Kidney glomerular epithelial cell (primary cell): Measurements from ENCODE around the gene CHIT1.

ENCODE experiments used
- DNase-seq: peaks from one replicate; lab custom pipeline; 2025; lab: John Stamatoyannopoulos, UW

The CHIT1 gene

DNA sequence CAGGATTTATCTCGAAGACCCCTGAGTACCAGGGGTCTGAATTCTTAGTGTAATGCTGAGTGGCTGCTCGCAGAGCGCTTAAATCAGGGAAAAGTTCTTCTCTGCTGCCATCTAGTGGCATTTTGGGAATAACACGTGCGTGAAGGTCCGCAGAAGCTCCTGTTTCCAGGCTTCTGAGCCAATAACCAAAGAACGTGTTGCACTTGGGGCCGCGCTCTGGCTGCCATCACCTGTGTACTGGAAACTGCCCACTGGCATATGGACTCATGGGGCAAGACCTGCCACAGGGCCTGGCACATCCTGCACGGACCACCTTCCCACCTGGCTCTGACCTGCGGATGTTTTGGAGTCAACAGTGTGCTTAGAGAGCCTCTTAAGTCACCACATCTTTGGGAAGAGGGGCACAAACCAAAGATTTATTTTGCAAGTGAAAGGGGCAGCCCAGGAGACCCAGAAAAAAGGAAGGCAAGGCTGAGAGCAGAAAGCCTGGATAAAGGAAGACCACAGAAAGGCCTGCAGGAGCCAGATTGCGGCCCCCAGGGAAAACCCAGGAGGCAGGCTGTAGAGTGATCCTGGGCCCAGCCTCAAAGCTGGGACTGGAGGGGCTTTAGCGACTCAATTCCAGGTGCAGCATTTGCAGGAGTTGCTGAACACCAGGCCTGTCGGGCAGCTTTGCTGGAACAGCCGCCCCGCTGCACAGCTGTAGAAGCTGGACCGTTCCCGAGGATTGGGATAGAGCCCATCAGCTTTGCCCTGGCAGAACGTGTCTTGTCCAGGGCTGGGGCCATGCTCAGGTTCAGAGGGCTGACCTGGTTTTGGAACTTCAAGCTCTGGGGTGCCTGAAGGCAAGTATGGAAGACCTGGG is 13.0 kb downstream of the CHIT1 start:
- DNase-seq, result peak; percentile 78

DNA sequence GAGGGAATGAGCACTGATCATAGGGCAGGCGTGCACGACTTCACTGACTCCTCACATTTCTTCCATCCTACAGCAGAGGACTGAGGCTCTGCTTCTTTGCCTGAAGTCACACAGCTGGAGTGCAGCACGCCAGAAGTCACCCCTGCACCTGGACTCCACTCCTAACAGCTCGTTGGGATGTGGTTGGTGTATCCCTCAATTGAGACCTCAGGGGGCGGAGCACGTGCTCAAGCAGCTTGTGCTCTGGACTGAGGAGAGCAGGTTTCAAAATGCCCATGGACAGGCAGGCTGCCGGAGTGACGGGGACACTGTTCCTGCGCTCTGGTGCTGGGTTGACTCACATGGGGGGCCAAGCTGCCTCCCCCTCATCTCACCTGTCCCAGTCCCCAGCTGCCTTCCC is 13.9 kb downstream of the CHIT1 start:
- no peak for DNase-seq

DNA sequence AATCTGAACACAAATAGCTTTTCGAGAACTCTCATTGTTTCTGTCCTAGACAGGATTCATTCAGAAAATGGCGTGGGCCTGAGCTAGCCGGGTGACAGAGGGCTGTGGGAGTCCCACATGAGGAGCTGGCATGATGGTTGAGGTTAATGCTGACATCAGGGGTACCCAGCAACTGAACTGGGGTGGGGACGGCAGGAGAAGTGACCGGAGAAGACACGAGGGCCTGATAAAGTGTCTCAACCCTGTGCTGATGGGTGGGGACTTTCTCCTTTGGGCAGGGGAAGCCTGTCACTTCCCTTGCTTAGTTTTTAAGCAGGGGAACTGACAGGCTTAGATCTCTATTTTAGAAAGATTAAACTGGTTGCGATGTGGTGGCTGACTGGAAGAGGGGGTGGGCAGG is 14.6 kb downstream of the CHIT1 start:
- no peak for DNase-seq

DNA sequence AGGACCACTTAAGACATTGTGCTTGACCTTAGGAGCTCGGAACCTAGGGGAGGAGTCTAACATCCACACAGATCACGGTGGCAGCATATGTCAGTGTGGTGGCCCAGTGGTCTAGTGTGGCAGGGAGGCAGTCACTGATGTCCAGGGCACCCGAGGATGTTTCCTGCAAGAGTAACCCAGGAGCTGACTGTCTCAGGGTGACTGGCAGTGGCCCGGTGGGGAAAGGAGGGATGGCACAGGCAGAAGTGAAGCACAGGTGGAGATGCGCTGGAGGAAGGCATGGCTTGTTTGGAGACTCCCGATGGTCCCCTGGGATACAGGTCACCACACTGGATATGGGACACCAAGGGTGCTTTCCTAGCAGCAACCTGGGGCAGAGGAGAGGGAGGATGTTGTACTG is 16.3 kb downstream of the CHIT1 start:
- no peak for DNase-seq

DNA sequence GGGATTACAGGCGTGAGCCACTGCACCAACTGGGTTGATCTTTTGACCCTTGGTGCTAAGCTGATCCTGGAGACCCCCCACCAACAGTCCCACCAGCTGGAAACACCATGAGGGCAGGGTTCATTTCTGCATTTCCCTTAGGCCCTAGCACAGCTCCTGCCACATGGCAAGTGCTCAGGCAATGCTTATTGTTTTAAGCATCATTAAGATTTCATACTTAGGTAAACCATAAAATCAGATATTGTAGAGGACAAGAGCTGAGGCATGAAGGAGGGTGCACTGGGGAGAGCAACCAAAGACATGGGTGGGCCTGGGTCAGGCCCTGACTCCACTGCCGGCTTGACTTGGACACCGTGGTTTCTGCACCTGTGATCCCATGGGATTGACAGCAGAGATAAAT is 17.7 kb downstream of the CHIT1 start:
- no peak for DNase-seq

DNA sequence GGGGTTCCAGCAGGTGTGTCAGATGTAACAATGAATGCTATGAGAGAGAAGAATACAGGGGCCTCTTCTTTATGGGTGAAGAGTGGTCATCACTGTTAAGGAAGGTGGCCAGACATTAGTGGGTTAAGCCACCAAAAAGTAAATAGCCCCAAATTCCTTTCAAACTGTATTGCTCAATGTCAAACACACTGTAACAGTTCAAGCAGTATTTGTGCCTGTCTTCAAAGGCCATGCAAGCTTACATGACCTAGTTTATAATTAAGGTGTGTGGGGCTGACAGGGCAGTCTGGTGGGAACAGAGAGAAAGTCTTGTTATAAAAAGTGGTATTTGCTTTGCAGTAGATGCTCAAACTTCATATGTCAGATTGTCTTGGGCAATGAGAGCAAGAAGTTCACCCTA is 18.5 kb downstream of the CHIT1 start:
- DNase-seq, result no peak

DNA sequence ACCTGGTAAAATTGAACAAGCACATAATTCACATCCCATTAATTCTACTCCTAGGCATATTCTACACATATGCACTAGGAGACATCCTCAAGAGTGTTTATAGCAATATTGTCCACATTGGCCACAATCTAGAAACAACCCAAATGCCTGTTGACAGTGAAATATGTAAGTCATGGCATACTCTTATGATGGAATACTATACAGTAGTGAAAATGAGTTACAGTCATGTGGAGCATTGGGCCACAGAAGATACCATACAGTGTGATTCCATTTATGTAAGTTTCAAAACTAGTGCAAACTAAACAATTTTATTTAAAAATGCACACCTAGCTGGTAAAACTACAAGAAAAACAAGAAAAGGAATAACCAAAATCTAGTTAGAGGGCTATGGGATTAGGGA is 19.1 kb downstream of the CHIT1 start:
- no peak for DNase-seq

DNA sequence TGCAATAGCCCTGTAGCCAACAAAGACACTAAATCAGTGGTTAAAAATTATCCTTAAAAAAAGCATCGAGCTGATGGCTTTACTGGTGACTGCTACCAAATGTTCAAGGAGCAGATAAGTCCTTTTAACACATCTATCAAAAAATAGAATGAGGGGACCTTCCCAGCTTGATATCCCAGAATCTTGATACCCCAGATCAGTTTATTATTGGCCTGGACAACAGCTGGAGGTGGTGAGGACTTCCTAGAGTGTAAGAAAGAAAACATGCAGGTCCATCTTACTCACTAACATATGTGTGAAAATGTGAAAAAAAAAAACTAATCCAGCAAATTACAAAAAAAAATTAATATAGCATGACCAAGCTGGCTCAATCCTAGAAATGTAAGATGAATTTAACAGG is 21.3 kb downstream of the CHIT1 start:
- DNase-seq, result no peak

DNA sequence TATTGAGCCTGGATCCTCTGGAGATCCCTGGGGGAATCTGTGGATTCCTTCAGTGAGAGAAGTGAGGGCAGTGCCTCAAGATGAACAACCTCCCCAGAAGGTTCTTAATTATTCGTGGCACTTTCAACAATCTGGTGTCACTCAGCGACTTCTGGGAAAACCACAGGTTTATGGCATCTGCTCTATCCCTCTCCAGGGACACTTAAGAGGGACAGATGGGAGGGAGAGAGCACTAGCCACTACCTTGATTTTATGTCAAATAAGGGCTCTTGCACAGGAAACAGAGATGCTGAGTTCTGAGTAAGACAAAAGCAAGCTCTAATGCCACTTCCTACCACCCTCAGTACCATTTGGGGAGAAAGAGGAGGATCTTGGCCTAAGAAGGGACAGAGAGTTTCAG is 21.7 kb downstream of the CHIT1 start:
- DNase-seq, result no peak

DNA sequence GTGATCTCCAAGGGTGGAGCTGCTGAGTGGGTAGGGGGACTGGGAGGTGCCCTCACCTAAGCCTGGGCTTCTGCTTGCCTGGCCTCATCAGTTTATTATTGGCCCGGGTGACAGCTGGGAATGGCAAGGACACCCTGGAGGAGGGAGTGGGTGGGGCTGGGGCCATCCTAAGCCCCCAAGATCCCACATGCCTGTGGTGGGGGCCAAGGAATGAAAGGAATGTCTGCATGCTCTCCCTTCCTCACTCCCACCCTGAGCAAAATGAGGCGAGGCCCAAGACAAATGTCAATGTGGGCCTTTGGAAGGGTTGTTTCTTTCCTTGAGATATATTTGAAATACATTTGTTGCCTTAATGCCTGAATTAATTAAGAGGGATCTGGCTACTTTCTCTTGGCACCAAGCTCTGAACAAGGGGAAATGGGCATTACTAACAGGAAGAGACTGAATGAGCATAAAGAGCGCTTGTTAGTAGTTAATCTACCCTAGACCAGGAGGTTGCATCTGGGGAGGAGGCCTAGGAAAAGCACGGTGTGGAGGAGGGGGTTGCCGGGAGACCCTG is 23.3 kb downstream of the CHIT1 start:
- DNase-seq, result no peak

DNA sequence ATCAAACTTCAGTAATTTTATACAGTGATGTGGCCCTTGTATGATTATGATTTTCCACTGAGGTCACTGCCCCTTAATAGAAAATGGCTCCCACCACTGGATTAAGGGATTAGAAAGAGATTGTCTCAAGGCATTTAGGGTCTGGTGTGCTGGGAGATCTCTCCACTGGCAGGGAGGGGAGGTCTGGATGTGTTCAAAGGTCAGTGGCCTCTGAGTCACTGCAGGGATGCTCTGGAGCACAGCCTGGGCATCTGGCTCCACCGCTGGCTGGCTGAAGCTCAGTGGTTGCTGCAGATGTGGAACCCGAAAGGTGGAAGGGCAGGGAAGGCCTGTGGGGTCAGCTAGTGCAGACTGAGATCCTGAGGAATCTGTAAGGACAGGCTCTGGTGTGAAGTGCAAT is 24.7 kb downstream of the CHIT1 start:
- no peak for DNase-seq

DNA sequence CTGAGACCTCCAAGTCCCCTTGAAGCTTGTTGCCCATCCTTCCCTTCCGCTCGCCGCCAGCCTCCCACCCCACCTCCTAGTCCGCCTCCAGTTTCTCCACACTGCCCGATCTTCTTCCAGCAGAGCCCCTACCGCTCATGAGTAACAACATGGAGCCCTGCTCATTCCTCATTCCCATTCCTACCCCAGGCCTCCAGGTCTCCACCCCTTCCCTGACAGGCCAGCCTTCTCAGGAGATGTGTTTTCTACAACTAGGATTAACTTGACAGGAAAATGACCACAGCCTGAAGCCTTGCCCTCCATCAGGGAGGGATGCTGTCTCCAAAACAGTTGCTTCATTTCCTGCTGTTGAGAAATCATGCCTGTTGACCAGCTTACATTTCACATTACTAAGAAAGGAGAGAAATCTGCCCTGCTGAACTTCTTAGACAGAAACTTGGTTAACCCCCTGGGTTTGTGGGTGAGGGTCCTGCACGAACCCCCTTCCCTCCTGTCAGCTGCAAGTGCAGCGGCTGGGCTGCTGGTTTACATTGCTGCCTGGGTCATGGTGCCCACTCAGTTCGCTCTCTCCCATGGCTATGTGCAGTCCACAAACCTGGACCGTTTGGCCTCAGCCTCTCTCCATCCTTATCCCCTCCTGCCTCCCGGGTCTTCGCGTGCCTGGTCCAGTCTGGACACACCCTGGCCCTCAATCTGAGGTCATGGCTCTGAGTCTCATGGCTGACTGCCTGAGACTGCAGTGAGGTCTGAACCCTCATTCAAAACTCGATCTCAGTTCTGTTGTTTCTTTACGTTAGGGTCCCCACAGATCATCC is 26.8 kb downstream of the CHIT1 start:
- no peak for DNase-seq

DNA sequence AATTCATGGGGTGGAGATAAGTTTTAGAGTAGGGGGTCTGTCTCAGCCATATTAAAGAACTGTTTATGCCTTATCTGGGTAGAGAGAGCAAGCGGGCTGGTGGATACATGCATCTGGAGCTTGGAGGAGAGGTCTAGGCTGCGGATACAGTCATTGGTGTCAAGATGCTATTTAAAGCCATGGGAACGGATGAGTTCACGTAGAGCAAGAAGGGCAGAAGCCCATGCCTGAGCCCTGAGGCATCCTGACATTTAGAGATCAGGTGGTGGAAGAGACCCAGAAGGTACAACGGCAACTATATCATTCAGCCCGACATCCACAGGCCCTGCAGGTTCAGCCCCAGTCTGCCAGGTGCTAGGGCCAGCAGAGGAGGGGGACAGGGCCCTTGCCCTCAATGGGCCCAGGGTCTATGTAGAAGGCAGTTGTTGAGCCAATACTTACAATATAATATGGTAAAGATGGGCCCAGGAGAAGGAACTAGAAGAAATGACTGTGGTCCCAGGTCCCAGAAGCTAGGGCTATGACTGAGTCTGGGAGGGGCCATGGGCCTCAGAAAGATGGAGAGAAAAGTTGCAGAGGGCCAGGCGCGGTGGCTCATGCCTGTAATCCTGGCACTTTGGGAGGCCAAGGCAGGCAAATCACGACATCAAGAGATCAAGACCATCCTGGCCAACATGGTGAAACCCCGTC is 27.8 kb downstream of the CHIT1 start:
- DNase-seq, result no peak

DNA sequence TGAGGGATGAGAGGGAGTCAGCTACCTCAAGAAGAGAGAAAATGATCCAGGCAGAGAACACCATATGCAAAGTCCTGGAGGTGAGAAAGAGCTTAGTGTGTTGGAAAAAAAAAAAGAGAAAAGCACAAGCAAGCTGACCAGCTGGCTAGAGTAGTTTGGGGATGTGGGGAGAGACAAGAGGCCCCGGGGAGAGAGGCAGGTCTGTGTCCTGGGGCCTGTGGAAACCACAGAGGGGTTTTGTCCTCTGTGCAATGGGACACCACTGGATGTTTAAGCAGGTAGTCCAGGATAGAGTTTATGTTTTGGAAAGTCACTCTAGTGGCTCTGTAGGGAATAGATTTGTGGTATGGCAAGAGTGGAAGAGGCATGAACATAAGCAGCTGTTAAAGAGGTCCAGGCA is 28.6 kb downstream of the CHIT1 start:
- DNase-seq, result no peak

DNA sequence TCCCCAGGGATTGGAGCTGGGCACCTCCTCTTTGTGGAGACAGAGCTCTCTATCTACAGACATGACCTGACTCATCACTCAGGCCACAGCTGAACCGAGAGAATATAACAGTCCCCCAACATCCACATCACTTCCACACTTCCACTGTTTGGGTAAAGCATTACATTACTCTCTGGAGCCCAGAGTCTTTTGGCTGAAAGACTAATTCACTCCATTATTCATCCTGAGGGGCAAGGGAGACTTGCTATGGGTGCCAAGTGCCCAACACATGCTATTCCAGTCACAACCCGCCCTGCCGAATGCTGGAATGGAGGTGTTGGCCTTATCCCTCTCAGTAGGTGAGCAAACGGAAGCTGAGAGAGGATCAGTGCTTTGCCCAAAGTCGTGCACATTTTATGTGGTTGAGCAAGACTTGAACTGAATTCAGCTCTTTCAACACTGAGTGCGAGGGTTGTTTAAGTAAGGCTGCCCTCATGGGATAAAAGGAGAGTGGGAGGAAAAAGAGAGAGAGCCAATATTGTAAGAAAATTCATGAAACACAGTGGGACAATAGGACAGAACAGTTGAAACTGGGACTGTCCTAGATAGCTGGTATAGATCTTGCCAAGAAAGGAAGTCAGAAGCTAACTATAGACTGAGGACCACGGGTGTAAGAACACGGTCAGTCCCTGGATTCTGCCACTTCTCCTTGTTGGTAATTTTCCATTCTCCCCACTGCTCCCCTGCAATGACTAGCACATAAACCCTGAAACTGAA is 29.5 kb downstream of the CHIT1 start:
- DNase-seq, result no peak

DNA sequence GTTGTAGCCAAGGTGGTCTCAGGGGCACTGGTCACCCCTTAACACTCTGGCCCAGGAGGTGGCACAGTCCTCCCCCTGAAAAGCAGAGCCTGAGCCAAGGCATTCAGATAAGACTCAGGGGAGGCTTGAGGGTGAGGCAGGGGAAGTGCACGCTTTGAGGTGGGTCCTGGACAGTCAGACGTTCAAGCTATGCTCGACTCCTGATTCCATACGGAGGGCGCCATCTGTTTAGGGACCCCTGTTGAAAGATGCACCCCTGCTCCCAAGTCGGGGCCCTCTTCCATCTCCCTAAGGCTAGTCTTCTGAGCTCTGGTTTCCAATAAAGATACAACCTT is 30.0 kb downstream of the CHIT1 start:
- DNase-seq, result no peak

DNA sequence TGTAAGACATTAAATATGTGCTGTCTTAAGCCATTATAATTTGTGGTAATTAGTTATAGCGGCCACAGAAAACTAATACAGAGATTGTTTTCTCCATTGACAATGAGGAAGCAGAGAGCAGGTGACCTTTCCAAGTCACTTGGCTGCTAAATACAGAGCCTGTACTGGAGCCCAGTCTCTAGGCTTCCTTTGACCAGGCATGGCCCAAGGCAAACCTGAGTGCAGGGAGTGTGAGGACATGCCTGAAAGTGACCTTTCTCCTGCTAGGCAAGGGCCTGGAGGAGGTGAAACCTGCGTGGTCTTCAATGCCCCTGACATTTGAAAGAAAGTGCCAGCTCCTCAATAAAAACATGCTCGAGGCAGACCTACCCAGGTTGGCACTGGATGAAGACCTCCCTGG is 30.5 kb downstream of the CHIT1 start:
- DNase-seq, result no peak

DNA sequence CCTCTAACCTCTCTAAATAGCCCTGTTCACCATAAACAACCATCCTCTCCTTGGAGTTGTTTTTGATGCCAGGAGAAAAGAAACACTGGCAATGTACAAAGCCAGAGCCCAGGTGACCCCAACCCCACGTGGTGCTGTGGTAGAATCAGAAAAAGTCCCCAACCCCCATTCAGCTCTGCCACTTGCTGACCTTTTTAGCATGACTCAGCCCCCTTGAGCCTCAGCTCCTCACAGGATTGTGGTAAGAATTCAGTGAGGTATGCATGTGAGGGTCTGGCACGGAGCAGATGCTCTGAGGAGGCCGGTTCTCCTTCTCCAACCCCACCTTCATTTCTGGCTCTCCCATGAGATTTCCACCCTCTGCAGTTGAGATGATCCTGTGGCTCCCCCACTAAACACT is 31.8 kb downstream of the CHIT1 start:
- DNase-seq, result peak; percentile 80

DNA sequence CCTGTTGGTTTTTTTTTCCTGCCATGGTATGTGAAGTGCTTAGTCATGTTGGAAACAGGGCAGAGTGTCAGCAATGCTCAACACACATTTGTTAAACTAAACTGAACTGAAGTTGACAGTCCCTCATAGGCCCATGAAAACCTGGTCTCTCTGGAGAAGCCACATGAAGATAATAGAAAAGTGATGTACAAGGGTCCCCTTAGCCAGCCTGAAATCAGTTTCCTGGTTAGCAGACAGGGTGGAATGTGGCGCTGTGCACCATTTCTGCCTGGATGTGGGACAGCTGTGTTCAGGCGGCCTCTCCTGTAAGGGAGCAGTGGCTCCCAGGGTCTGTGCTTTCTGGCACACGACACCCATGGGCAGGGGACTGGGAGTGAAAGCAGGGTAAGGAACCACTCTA is 33.1 kb downstream of the CHIT1 start:
- no peak for DNase-seq

DNA sequence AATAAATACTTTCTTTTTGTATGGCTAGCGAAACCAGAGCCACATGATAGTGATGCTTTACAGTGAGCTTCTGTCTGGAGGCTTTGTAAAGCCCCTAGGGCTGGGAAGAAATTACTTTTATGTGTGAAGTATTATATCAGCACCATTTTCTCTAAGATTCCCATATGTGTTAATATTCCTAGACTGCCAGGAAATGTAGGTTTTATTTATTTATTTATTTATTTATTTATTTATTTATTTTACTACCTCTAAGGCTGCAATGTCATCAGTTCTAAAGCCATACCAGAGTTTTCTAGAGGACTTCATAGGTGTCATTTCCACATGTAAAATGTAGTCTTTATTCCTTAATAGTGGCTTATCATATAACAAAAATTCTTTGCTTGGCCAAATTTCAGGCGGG is 38.5 kb downstream of the CHIT1 start:
- no peak for DNase-seq

DNA sequence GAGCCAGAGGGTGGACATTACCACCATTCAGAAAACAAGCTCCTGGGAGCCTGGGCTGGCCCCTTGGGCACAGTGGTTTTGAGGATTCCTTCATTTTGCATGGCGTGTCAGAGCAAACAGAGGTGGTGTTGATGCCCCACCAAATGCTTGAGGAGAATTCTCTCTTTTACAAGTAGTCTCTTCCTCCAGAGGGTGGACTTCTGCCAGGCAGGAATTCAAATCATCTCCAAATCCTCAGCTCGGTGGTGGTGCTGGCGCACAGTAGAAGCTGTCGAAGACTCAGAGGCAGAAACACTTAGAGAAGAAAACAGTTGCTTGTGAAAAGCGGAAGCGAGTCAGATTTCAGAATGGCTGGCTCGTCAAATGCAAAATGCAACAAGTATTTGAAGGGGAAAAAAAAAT is 39.5 kb downstream of the CHIT1 start:
- DNase-seq, result no peak

DNA sequence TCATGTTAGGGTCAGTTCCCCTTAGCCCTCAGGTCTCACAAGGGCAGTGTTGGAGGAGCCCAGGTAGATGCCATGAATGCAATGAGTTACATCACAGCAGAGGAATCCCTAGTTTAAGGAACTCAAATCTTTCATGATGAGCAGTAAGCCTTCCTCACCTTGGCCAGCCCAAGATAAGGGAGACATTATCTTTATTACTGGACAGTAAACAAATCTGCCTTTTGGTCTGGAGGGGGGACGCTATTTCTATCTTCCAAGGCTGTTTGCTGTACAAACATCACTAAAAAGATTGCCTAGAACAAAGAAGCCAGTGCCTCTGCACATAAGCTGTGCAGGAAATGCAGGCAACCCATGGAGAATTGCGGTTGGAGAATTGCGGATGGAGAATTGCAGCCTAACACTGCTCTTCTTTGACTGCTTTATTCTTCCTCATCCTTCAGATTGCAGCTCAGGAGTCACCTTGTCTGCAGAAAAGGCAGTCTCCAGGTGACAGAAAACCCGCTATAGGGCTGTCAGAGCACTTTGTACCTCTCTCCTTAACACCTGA is 40.7 kb downstream of the CHIT1 start:
- no peak for DNase-seq
